ENCODE results near the gene TSC22D2.

TSC22D2 gene

GRCh38 chr3:150372722-150373121 is 35.4 kb upstream of the TSC22D2 start:
- Histone ChIP-seq H3K4me1 (ENCODE audit: control insufficient read depth, insufficient read depth, low read length) (peaks cover 57% of the 10 kb centered on the region), H3K9me3 (ENCODE audit: control insufficient read depth, low read length) (no peaks in the 10 kb centered on the region), H3K36me3 (ENCODE audit: control insufficient read depth, insufficient read depth, low read length, severe bottlenecking) (no peaks in the 10 kb centered on the region), H3K27me3 (replicated peaks; ENCODE audit: control insufficient read depth, insufficient read depth, low read length) (no peaks in the 10 kb centered on the region), H3K4me3 (ENCODE audit: low read length) (no peak overlapping the region), H3K9ac (ENCODE audit: low read length) (no peak overlapping the region)
- DNase-seq (ENCODE audit: low read depth), result peak; percentile 34

GRCh38 chr3:150373234-150373875 is 34.7 kb upstream of the TSC22D2 start:
- H3K4me3 ChIP-seq (ENCODE audit: low read length), result no peak overlapping the region
- DNase-seq (ENCODE audit: low read depth), result no peak
- no peaks in the 10 kb centered on the region for H3K27me3 ChIP-seq (replicated peaks; ENCODE audit: control insufficient read depth, insufficient read depth, low read length)
- no peak overlapping the region for H3K9ac ChIP-seq (ENCODE audit: low read length)
- H3K9me3 ChIP-seq (ENCODE audit: control insufficient read depth, low read length), result no peaks in the 10 kb centered on the region
- peaks cover 52% of the 10 kb centered on the region for H3K4me1 ChIP-seq (ENCODE audit: control insufficient read depth, insufficient read depth, low read length)
- no peaks in the 10 kb centered on the region for H3K36me3 ChIP-seq (ENCODE audit: control insufficient read depth, insufficient read depth, low read length, severe bottlenecking)

- H3K4me3 ChIP-seq (ENCODE audit: low read length), result no peak overlapping the region
- DNase-seq (ENCODE audit: low read depth), result peak; percentile 26
Observed at GRCh38 chr3:150374975-150375374, 33.1 kb upstream of the TSC22D2 start.

GRCh38 chr3:150376001-150376848 is 31.9 kb upstream of the TSC22D2 start:
- H3K9me3 ChIP-seq (ENCODE audit: control insufficient read depth, low read length), result no peaks in the 10 kb centered on the region
- peak overlapping the region; percentile 19 for H3K4me3 ChIP-seq (ENCODE audit: low read length)
- H3K9ac ChIP-seq (ENCODE audit: low read length), result peak overlapping the region; percentile 64
- no peaks in the 10 kb centered on the region for H3K36me3 ChIP-seq (ENCODE audit: control insufficient read depth, insufficient read depth, low read length, severe bottlenecking)
- peaks cover 32% of the 10 kb centered on the region for H3K4me1 ChIP-seq (ENCODE audit: control insufficient read depth, insufficient read depth, low read length)
- no peaks in the 10 kb centered on the region for H3K27me3 ChIP-seq (replicated peaks; ENCODE audit: control insufficient read depth, insufficient read depth, low read length)
- peak; percentile 95 for DNase-seq (ENCODE audit: low read depth)

More at GRCh38 chr3:150374975-150375374, 33.1 kb upstream of the TSC22D2 start:
- Histone ChIP-seq H3K4me1 (ENCODE audit: control insufficient read depth, insufficient read depth, low read length) (peaks cover 43% of the 10 kb centered on the region), H3K36me3 (ENCODE audit: control insufficient read depth, insufficient read depth, low read length, severe bottlenecking) (no peaks in the 10 kb centered on the region), H3K27me3 (replicated peaks; ENCODE audit: control insufficient read depth, insufficient read depth, low read length) (no peaks in the 10 kb centered on the region), H3K9me3 (ENCODE audit: control insufficient read depth, low read length) (no peaks in the 10 kb centered on the region), H3K9ac (ENCODE audit: low read length) (peak overlapping the region; percentile 64)

- Histone ChIP-seq H3K36me3 (ENCODE audit: control insufficient read depth, insufficient read depth, low read length, severe bottlenecking) (no peaks in the 10 kb centered on the region), H3K4me1 (ENCODE audit: control insufficient read depth, insufficient read depth, low read length) (peaks cover 21% of the 10 kb centered on the region), H3K9me3 (ENCODE audit: control insufficient read depth, low read length) (no peaks in the 10 kb centered on the region), H3K9ac (ENCODE audit: low read length) (no peak overlapping the region), H3K4me3 (ENCODE audit: low read length) (no peak overlapping the region), H3K27me3 (replicated peaks; ENCODE audit: control insufficient read depth, insufficient read depth, low read length) (no peaks in the 10 kb centered on the region)
- no peak for DNase-seq (ENCODE audit: low read depth)
Observed at GRCh38 chr3:150377601-150378300, 30.3 kb upstream of the TSC22D2 start.

- H3K4me3 ChIP-seq (ENCODE audit: low read length), result no peak overlapping the region
- H3K9ac ChIP-seq (ENCODE audit: low read length), result no peak overlapping the region
- H3K9me3 ChIP-seq (ENCODE audit: control insufficient read depth, low read length), result no peaks in the 10 kb centered on the region
- no peaks in the 10 kb centered on the region for H3K36me3 ChIP-seq (ENCODE audit: control insufficient read depth, insufficient read depth, low read length, severe bottlenecking)
- DNase-seq (ENCODE audit: low read depth), result no peak
- H3K4me1 ChIP-seq (ENCODE audit: control insufficient read depth, insufficient read depth, low read length), result peaks cover 21% of the 10 kb centered on the region
- H3K27me3 ChIP-seq (replicated peaks; ENCODE audit: control insufficient read depth, insufficient read depth, low read length), result no peaks in the 10 kb centered on the region
Observed at GRCh38 chr3:150378301-150378748, 29.8 kb upstream of the TSC22D2 start.

- no peaks in the 10 kb centered on the region for H3K27me3 ChIP-seq (replicated peaks; ENCODE audit: control insufficient read depth, insufficient read depth, low read length)
- H3K36me3 ChIP-seq (ENCODE audit: control insufficient read depth, insufficient read depth, low read length, severe bottlenecking), result no peaks in the 10 kb centered on the region
- no peaks in the 10 kb centered on the region for H3K9me3 ChIP-seq (ENCODE audit: control insufficient read depth, low read length)
- no peak for DNase-seq (ENCODE audit: low read depth)
- no peak overlapping the region for H3K9ac ChIP-seq (ENCODE audit: low read length)
- no peak overlapping the region for H3K4me3 ChIP-seq (ENCODE audit: low read length)
- H3K4me1 ChIP-seq (ENCODE audit: control insufficient read depth, insufficient read depth, low read length), result peaks cover 21% of the 10 kb centered on the region
Observed at GRCh38 chr3:150379469-150379868, 28.6 kb upstream of the TSC22D2 start.

GRCh38 chr3:150384296-150385212 is 23.5 kb upstream of the TSC22D2 start:
- Histone ChIP-seq H3K36me3 (ENCODE audit: control insufficient read depth, insufficient read depth, low read length, severe bottlenecking) (no peaks in the 10 kb centered on the region), H3K27me3 (replicated peaks; ENCODE audit: control insufficient read depth, insufficient read depth, low read length) (no peaks in the 10 kb centered on the region), H3K4me1 (ENCODE audit: control insufficient read depth, insufficient read depth, low read length) (no peaks in the 10 kb centered on the region), H3K9ac (ENCODE audit: low read length) (no peak overlapping the region), H3K4me3 (ENCODE audit: low read length) (no peak overlapping the region), H3K9me3 (ENCODE audit: control insufficient read depth, low read length) (no peaks in the 10 kb centered on the region)
- no peak for DNase-seq (ENCODE audit: low read depth)

GRCh38 chr3:150385296-150386242 is 22.5 kb upstream of the TSC22D2 start:
- Histone ChIP-seq H3K4me3 (ENCODE audit: low read length) (no peak overlapping the region), H3K27me3 (replicated peaks; ENCODE audit: control insufficient read depth, insufficient read depth, low read length) (no peaks in the 10 kb centered on the region), H3K36me3 (ENCODE audit: control insufficient read depth, insufficient read depth, low read length, severe bottlenecking) (no peaks in the 10 kb centered on the region), H3K9ac (ENCODE audit: low read length) (no peak overlapping the region), H3K9me3 (ENCODE audit: control insufficient read depth, low read length) (no peaks in the 10 kb centered on the region), H3K4me1 (ENCODE audit: control insufficient read depth, insufficient read depth, low read length) (no peaks in the 10 kb centered on the region)
- DNase-seq (ENCODE audit: low read depth), result no peak

All from adipocyte (in vitro differentiated cells).